UCSD-AML1 (cell line): ENCODE results near the gene CBX8.
"Not testable (repeated sequence)": the region's sequence is repeated elsewhere in the genome, so short reads cannot be mapped to it uniquely, and the experiment has no call there.

Experiments
- DNase-seq: peaks from one replicate; lab custom pipeline; 2025; ENCODE audit not compliant: unreplicated experiment; lab: John Stamatoyannopoulos, UW

Gene CBX8

GRCh38 chr17:79757140-79757745 is 39.6 kb downstream of the CBX8 start:
- DNase-seq: no peak

GRCh38 chr17:79755591-79755990 is 41.3 kb downstream of the CBX8 start:
- no peak for DNase-seq

GRCh38 chr17:79754903-79755302 is 42.0 kb downstream of the CBX8 start:
- DNase-seq: not testable (repeated sequence)

GRCh38 chr17:79754370-79754769 is 42.5 kb downstream of the CBX8 start:
- no peak for DNase-seq

- DNase-seq: no peak
These were observed 44.7 kb downstream of the CBX8 start for GRCh38 chr17:79752175-79752574.

- DNase-seq: no peak
These were observed 46.0 kb downstream of the CBX8 start for GRCh38 chr17:79750650-79751545.

- DNase-seq: no peak
These were observed 46.9 kb downstream of the CBX8 start for GRCh38 chr17:79749958-79750357.

- no peak for DNase-seq
These were observed 47.6 kb downstream of the CBX8 start for GRCh38 chr17:79749156-79749815.

- DNase-seq: no peak
These were observed 48.4 kb downstream of the CBX8 start for GRCh38 chr17:79748295-79749099.

- no peak for DNase-seq
These were observed 49.2 kb downstream of the CBX8 start for GRCh38 chr17:79747508-79748294.

GRCh38 chr17:79746889-79747507 is 49.9 kb downstream of the CBX8 start:
- DNase-seq: no peak

- no peak for DNase-seq
These were observed 51.2 kb downstream of the CBX8 start for GRCh38 chr17:79745641-79746105.

GRCh38 chr17:79743614-79744013 is 53.3 kb downstream of the CBX8 start:
- no peak for DNase-seq

- no peak for DNase-seq
These were observed 53.9 kb downstream of the CBX8 start for GRCh38 chr17:79742951-79743476.

GRCh38 chr17:79742589-79742918 is 54.3 kb downstream of the CBX8 start:
- DNase-seq: no peak
